Measurements from ENCODE around the gene STK11IP.

Gene STK11IP, protein sequence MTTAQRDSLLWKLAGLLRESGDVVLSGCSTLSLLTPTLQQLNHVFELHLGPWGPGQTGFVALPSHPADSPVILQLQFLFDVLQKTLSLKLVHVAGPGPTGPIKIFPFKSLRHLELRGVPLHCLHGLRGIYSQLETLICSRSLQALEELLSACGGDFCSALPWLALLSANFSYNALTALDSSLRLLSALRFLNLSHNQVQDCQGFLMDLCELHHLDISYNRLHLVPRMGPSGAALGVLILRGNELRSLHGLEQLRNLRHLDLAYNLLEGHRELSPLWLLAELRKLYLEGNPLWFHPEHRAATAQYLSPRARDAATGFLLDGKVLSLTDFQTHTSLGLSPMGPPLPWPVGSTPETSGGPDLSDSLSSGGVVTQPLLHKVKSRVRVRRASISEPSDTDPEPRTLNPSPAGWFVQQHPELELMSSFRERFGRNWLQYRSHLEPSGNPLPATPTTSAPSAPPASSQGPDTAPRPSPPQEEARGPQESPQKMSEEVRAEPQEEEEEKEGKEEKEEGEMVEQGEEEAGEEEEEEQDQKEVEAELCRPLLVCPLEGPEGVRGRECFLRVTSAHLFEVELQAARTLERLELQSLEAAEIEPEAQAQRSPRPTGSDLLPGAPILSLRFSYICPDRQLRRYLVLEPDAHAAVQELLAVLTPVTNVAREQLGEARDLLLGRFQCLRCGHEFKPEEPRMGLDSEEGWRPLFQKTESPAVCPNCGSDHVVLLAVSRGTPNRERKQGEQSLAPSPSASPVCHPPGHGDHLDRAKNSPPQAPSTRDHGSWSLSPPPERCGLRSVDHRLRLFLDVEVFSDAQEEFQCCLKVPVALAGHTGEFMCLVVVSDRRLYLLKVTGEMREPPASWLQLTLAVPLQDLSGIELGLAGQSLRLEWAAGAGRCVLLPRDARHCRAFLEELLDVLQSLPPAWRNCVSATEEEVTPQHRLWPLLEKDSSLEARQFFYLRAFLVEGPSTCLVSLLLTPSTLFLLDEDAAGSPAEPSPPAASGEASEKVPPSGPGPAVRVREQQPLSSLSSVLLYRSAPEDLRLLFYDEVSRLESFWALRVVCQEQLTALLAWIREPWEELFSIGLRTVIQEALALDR

DNA sequence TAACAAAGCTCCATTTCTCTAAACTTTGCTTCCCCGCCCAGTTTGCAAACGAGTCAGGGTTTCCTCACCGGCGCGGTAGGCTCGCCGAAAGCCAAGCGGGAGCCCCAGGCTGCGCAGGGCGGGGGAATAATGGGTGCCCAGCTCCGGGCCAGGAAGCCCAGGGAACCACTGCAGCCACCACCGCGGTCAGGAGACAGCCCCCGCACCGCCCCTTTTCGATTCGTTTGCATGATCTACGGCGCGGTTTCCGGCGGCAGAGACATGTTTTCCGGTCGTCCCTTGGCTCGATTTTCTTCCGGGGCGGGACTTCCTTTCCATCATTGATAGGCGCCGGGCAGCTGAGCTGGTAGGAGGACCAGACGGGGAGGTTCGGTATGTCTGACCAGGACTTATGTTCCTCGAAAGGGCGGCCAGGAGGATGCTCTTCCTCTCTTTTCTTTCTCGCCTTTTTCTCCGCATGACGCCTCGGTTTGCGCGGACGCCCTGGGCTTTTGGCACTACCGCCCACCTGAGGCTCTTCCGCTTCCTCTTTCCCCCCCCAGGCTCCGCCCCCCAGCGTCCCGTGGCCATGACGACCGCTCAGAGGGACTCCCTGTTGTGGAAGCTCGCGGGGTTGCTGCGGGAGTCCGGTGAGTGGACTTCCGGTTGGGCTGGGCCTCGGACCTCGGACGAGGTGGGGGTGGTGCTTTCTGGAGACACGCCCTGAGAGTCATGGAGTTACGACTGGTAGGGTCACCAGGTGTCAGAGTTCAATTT is at the start of gene STK11IP:
STK11IP (plus strand) TSS at position 306 of the 756 bp plus-strand sequence; CDS start at position 569, 263 bp downstream.
- peak; percentile 96 for DNase-seq (ENCODE audit: low spot score)

DNA sequence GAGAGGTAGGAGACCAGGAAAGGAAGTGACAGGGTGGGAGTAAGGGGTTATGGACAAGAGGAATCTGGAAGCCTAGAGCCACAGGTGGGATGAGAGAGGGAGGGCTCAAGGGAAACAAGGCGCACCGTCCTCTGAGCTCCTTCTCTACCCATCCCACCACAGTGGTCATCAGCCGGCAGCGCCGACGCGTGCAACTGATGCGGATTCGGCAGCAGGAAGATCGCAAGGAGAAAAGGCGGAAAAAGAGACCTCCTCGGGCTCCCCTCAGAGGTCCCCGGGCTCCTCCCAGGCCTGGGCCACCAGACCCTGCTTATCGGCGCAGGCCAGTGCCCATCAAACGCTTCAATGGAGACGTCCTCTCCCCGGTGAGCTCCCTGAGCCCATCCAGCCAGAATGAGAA is 48.7 kb upstream of the STK11IP start:
- no peak for DNase-seq (ENCODE audit: low spot score)

DNA sequence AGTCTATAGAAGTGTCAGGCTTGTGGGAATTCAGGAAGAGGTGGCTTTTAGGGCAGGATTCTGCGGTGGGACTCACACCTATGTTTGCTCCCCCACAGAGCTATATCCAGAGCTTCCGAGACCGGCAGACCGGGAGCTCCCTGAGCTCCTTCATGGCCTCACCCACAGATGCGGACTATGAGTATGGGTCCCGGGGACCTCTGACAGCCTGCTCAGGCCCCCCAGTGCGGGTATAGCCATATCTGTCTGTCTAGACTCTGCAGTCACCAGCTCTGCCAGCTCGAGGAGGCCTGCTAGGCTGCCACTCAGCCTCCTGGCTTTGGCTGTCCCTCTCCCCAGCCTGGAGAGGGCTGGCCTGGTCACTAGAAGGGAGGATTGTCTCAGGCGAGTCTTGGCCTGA is 48.0 kb upstream of the STK11IP start:
- no peak for DNase-seq (ENCODE audit: low spot score)

DNA sequence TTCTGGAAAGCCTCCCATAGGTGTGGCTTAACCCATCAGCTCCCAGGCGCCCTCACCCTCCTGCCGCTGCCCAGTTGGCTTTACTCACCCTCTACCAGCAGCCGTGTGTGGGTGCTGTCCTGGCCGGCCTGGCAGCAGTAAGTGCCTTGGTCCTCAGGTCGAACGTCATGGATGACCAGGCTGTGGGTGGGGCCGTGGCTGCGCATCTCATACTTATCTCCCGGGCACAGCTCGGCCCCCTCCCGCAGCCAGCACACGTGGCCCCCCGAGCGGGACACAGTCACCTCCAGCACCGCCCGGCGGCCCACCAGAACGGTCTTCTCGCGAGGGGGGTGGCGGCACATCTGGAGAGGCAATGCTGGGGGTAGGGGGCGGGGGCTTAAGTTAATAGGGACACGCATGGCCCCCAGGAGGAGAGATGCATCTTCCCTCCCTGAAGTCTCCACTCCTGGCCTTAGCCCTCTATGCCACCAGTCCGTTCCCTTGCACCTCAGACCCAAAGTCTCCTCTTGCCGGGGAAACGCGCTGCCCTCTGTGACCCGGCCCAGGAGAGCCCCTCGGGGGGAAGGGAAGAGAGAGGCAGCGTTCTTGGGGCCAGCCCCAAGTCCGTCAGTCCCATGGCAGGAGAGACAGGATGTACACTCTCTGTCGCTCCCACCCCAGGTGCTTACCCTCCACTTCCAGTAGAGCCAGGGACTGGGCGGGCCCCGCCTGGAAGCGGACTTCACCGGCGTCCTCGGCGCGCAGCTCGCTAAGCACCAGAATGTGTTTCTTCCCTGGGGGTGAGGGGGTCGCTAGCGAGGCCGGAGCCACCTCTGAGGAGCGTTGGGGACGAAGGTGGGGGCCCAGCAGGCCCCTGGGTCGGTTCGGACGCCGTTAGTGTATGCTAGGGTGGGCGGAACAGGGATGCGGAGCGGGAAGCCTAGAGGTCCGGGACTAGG is 45.9 kb upstream of the STK11IP start:
- DNase-seq (ENCODE audit: low spot score) = no peak

DNA sequence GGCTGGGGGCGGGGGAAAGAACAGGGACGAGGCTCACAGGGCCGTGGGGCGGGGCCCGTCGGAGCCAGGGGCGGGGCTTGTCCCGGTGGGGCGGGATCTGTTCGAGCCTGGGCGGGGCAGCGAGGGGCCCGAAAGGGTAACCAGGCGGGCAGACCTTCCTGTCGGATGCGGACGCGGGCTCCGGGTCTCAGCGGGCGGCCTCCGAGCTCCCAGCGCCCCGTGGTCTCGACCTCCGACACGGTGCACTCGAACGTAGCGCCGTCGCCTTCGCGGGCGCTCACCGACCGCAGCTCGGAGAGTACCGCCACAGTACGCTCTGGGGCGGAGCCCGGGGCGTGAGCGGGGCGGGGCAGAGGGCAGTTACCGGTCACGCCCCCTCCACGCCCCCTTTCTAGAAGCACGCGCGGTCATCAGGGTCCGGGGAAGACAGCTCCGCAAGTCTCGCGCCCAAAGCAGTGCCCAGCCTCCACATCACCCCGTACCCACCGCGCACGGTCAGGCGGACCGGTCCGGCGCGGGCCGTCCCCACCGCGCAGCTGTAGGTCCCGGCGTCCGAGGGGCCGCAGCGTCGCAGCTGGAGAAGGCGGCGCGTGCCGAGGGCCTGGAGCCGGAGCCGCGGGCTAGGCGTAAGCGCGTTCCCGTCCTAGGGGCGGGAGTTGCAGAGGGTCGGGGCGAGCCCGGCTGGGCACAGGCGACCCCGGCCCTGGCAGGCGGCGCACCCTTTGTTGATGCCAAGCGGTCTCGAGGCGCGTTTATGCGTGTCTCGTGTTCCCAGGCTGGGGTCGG is 45.1 kb upstream of the STK11IP start:
- DNase-seq (ENCODE audit: low spot score) = peak; percentile 78

DNA sequence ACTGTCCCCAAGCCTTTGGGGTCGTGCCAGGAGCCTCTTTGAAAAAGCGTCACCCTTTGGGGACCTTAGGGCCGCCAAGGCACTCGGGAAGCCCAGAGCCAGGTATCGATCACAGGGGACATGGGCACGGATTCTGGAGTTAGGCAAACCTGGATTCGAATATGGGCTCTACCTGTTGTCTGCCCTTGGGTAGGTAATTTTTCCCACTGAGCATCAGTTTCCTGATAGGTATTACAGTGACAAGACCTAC is 44.6 kb upstream of the STK11IP start:
- DNase-seq (ENCODE audit: low spot score) = no peak

DNA sequence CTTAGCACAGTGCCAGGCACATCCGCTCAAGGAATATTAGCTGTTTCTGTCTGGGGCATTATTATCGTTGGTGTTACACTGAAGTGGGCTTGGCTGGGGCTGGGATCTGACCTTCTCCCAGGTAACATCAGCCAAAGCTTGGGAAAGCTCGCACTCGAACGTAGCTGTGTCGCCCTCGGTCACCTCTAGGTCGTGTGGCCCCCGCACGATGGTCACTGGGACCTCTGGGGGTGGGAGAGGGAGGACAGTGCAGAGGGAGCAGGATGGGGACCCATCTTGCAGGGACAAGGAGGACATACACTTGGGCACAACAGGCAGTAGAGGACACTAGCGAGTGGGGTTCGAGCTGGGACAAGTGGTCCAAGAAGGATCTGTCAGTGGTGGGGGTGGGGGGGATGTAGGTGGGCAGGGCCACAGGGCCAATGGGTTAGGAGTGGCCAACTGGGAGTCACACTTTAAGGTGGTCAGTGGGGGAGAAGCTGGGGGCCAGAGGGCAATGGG is 44.1 kb upstream of the STK11IP start:
- no peak for DNase-seq (ENCODE audit: low spot score)

DNA sequence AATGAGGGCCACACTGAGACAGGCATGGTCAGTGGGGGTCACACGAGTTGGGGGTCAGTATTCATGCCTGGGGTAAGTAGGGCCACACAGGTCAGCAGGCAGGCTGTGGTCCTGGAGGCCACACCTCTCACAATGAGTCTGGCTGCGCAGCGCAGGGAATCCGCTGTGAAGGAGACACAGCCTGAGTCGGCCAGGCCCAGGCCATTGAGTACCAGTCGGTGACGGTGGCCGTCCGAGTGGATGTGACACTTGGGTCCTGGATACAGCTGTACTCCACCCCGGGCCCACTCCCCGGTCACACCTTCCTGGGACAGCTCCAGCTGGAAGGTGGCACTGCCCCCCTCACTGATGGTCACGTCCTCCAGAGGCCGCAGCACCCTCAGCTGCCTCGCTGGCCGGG is 43.3 kb upstream of the STK11IP start:
- DNase-seq (ENCODE audit: low spot score) = no peak

DNA sequence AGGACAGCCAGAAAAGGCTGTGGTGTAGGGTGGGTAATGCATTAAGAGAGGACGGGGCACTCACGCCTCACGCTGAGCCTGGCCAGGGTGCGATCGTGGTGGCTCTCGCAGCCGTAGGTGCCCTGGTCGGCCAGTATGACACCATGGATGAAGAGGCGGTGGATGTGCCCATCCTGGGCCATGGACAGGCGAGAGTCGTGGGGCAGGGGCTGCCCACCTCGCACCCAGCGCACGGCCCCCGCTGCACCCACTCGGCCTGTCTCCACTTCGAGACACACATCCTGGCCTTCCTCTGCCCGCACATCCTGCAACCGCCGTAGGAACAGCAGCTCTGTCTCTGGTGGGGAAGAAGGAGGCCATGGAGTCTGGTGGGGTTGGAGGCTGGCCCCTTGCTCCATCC is 41.7 kb upstream of the STK11IP start:
- no peak for DNase-seq (ENCODE audit: low spot score)

DNA sequence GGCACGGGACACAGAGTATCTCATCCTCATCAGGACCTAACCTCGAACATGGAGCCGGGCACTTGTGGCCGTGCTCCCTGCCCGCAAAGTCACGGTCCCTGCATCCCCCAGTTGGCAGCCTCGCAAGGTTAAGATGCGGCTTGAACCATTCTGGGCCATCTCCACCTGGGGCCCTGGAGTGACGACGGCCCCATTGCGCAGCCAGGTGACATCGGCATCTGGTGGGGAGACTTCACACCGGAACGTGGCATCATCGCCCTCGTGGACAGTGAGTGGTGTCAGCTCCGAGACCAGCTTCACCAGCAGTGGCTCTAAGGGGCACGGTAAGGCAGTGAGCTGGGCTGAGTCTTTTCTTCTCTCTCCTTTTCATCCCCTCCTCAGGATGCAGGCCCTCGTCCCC is 41.2 kb upstream of the STK11IP start:
- no peak for DNase-seq (ENCODE audit: low spot score)

DNA sequence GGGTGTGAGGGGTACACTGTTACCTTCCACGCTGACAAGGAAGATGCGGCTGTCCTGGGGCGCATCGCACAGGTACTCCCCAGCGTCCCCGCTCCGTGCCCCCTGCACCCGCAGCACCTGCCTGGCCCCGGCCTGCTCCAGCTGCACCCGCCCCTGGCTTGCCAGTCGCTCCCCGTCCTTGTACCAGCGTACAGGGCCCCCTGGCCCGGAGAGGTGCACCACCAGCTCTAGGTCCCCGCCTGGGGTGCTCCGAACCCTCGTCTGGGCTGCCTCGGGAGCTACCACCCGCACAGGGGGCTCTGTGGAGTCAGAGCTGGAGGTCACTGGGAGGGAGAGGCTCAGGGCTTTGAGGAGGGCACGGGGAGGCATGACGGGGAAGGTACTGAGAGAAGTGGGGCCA is 40.3 kb upstream of the STK11IP start:
- DNase-seq (ENCODE audit: low spot score) = no peak

DNA sequence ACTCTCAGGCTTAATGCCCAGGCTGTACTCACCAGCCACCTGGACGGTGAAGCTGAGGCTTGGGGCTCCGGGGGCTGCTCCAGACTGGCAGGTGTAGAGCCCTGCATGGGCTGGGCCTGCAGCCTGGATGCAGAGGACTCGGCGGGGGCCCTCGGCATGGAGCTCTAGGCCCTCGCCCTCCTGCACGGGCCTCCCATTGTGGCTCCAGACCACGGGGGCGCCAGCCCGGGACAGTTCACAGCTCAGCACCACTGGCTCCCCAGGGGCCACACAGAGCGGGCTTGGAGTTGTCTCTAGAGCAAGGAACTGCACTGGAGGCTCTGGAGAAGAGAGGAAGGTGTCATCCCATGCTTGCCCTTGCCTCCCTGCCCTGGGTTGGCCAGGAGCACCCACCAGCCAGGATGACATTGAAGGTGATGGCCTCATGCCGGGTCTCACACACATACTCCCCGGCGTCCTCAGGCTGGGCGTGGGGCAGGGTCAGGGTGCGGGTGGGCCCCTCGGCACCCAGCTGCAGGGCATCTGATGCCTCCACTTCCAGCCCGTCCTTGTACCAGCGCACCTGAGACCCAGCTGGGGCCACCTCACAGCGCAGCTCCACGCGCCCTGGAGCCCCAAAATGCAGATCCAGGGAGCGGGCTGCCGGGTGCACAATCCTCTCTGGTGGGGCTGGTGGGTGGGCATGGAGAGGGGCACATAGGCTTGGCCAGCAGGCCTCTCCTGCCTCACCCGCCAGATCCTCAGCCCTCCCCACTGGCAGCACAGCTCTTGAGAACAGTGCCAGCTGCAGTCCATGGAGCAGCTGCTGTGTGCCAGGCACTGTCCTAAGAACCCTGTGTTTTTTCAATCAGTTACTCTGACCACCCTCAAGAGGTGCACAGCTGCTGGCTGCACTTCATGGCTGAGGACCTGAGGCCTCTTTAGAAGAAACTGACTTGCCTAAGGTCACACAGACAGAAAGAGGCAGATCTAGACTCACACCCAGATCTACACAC is 39.6 kb upstream of the STK11IP start:
- no peak for DNase-seq (ENCODE audit: low spot score)

DNA sequence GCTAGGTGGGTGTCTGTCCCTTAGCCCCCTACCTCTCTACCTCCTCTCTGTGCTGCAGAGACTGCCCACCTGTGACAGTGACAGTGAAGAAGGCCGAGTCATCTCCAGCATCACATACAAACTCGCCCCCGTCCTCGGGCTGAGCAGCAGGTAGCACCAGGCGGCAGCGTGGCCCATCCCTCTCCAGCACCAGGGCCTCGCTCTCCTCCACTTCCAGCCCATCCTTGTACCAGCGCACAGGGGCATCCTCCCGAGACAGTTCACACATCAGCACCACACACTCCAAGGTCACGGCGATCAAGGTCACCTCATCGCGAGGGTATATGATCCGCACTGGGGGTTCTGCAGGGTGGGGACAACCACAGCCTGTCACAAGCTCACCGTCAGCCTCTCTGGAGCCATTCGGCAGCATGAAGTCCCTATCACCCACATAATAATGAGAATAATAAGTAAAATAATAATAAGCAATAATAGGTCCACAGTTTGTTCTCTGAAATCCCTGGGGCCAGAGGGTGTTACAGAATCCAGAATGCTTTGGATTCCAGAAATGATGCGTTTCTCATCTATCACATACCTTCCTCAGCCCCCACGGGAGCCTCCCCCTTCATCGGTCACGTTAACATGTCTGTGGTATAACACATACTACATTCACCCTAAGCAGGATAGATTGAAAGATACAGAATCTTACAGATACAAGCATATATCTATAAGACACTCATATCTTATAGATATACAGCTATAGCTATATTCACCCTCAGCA is 38.3 kb upstream of the STK11IP start:
- no peak for DNase-seq (ENCODE audit: low spot score)

DNA sequence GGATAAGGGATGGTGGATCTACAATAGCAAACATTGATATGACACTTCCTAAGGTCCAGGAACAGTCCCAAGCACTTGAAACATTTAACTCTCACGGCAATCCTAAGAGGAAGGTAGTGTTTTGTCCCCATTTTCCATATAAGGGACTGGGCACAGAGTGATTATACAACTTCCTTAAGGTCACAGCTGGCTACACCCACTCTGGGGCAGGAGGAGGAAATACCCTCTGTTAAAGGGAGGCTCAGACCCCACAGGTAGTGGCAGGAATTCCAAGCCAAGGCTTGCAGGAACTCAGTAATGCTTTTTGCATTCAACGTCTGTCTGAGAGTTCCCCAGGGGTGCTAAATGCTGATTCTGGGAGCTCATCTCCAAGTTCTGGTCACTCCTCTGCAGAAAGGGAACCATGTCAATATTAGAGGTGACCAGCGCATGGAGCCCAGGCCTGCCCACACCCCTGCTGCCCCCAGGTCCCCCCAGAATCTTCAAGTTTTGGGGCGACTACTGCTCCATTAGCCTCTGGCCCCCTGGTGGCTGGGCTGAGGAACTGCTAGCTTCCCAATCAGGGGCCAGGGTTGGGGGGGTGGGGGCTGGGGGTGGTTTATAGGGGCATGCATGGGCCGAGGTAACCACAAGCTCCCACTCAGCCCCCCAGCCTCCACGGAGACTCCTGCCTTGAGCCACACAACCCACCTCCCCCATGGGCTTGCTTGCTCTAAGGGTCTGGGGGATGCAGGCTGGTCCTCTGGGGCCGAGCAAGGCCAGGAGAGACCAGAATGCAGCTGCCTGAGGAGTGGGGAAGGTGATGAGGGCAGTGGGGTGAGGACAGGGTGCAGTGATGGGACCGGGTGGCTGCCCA is 37.4 kb upstream of the STK11IP start:
- no peak for DNase-seq (ENCODE audit: low spot score)

DNA sequence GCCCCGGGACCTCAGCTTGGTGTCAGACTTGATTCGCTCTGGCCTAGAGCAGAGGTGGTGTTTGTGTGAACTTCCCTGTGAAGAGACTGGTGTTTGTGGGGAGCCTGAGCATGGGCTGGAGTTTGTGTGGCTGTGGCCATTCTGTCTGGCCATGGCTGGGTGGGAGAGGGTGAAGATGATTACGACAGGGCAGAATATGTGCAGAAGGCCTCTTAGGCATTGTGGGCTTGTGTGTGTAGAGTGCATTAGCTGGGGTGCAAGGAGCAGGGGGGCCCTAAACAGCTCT is 36.8 kb upstream of the STK11IP start:
- no peak for DNase-seq (ENCODE audit: low spot score)

DNA sequence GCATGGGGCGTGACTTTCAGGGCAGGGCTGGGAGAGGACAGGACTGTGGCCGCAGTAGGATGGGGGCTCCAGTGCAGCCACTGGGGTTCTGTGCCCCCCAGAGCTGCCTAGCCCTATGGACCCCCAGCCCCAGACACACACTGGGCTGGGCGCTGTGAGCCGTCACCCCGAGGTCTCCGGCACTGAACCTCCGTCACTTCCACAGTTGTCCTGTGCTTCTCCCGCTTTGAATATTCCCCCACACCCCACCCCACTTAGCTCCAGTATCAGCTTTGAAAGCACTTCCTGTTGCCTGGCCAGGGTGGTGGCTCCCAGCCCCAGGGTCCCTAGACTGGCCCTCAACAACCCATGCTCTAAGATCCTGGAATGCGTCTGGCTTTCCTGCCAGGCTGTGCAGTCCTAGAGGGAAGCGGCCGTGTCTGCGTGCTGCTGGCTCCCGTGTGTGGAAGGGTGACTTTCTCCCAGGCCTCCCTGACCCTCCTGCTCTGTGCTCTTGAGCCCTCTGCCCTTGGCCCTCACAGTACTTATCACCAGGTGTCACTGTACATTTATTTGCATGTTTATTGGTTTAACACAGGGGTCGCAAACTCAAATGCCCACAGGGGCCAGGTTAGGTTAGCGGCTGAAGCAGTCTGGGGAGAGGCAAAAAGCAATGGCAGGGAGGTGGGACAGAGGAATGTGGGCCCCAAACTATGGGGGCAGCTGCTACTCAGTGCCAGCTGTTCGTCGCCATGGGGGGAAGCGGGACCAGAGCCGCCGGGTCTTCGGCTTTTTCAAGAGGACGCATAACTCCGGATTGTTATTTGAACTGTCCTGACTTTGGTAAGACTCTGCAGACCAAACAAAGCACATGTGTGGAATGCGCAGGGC is 36.2 kb upstream of the STK11IP start:
- no peak for DNase-seq (ENCODE audit: low spot score)

All from putamen (tissue), 1 donor.